HG03432 (cell line): ENCODE measurements around the gene DICER1.

Experiments used
- ATAC-seq: cut with Tn5 transposase; IDR thresholded peaks from one replicate; pipeline ENCODE4 v1.9.1; 2021; ENCODE audit warnings: mild to moderate bottlenecking, moderate library complexity; ENCODE audit not compliant: unreplicated experiment

DICER1 gene

DNA sequence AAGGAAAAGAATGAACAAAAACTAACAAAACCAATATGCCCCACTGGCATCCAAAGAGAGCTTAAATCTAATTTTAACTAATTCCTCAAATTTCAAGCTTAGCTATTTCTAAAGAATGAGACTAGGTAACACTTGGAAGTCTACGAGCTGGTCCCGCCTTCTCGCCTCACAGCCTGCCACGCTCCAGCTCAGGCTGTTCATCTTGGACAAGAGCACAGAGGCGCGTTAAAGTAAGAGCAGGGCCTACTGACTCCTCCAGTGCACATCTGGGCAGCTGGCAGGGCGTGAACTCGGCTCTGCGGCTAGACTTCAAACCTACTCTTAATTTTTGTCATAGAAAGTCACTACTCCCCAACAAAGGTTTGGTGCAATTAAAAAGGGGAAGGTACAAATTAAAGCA is 64.6 kb downstream of the DICER1 start:
- no peak for ATAC-seq

- no peak for ATAC-seq
Measured at GRCh38 chr14:95091581-95091980, 65.7 kb downstream of the DICER1 start.

DNA sequence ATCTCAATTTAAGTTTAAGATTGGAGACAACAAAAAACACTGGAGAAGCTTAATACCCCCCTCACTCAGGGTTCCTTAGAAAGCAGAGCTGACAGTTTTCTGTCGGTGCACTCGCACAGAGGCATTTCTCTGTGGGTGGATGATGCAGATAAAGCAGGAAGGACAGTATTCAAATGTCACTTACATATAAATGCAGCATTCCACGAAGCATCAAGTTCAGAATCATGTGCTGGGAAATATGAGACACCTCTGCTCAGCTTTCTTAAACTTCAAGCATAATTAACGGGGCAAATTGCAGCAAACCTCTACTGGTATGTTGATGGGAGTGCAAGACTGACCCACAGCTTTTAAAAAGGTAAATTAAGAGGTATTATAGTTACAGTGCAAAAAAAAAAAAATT is 68.7 kb downstream of the DICER1 start:
- no peak for ATAC-seq

GRCh38 chr14:95087619-95088018 is 69.7 kb downstream of the DICER1 start:
- no peak for ATAC-seq

DNA sequence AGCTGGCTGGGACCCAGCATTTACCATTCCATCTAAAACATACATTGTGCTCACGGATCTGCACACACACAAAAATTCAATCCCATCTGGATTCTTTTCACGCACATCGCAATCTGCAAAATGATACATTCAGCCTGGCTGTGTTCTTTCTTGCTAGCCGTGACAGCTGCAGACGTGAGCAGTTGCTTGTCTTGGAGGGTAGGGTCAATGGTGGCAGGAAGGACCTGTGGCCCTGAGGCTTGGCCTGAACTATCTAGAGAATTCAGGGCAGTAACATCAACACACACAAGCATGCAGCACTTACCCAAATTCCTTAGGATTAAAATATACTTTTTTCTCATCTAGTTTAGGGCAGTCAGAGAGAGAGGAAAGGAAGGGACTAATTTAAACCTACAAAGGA is 72.0 kb downstream of the DICER1 start:
- ATAC-seq, result no peak

- ATAC-seq, result no peak
Measured at GRCh38 chr14:95078867-95079266, 78.5 kb downstream of the DICER1 start.

DNA sequence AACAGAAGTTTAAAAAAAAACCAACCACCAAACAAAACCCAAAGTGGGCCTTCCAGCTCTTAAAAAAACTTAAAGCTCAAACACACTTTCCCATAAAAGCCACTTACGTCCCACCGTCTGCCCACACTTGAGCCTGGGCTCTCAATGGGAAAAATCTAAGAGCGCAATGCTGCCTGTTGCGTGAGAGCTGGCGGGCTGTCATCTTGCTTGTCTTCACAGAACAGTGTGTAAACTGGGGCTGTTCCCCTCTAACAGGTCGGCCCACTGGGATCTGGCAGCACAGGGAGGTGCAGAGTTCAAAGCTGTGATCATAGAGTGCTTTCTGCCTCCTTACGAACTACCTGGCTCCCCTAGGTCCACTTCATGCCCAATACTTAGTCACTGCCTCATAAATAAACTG is 80.0 kb downstream of the DICER1 start:
- no peak for ATAC-seq

DNA sequence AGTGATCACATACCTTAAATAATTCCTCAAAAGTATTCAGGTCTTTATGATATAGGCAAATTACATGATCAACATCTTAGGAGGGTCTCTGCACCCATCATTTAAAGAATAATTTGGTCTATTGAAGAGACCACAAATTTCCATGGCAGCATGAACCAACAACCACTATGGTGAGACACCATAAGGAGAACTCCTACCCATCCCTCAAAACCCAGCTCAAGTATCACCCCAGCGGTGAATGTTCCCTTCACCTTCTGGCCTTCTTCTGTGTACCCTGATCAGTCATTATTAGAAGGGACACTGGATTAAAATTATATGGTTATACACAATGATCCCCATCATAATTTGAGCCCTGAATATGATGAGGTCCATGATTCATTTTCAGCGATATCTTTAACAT is 81.5 kb downstream of the DICER1 start:
- no peak for ATAC-seq

DNA sequence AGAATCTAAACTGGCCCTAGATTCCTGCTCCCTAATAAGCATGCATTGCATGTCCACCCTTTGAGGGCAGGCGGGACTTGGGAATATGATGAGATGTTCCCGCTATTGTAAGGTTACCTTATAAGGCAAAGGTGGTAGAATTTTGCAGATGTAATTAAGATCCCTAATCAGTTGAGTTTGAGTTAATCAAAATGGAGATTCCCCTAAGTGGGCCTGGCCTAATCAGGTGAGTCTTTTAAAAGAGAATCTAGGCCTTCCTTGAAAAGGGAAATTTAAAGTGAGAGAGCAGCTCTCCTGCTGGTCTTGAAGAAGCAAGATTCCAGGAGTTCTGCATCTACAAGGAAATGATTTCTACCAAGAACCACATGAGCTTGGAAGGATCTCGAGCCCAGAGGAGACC is 83.4 kb downstream of the DICER1 start:
- ATAC-seq, result no peak

DNA sequence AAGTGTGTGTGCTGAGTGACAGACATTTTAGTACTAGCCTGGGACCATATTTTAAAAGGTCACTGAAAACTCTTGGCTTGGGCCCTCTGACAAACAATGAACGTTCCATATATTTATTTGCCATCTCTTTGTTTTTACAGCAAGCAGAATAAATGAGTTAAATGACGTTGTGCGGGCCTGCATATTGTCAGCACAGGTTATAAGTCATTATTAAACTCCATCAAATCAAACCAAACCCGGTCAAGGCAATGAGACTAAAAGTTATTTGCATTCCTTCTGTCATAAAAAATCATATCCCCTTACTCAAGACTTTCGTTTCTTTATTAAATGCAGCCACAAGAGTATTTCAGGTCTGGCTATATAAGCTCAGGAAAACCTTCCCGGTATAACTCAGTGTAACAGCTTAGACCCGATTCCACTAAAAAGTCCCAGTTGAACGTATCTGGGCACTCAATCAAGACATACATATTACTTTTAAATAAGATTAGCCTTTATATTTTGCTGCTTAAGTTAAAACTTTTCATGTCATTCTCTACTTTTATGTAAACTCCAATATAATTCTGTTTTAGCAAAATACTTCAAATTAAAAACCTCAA is 84.9 kb downstream of the DICER1 start:
- ATAC-seq, result no peak

DNA sequence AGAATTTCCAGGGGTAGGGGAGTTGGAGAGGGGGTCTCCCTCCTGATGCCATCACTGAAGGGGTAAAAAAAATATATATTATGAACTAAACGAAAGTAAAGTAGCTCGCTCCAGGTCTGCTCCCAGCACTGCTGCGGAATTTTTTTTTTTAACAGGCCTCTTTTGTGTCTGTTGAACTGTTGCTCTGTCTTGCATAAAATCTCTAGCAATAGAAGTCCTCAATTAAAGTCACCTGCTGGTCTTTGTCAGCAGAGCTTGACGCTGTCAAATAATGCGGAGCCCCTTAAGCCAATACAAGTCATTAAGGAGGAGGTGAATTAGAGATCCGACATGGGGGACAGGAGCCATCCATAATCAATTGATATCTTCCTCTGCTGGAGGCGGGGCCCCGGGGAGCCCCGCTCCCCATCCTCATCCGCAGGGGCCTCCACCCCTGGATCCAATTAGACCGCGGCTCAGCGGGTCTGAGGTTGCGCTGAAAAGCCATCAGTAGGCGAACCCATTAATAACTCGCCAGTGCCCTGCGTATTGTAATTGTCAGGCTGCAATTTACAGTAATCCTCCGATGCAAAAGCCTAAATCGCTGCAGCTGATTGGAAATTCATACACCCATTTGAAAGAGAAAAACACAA is 85.6 kb downstream of the DICER1 start:
- ATAC-seq, result no peak

DNA sequence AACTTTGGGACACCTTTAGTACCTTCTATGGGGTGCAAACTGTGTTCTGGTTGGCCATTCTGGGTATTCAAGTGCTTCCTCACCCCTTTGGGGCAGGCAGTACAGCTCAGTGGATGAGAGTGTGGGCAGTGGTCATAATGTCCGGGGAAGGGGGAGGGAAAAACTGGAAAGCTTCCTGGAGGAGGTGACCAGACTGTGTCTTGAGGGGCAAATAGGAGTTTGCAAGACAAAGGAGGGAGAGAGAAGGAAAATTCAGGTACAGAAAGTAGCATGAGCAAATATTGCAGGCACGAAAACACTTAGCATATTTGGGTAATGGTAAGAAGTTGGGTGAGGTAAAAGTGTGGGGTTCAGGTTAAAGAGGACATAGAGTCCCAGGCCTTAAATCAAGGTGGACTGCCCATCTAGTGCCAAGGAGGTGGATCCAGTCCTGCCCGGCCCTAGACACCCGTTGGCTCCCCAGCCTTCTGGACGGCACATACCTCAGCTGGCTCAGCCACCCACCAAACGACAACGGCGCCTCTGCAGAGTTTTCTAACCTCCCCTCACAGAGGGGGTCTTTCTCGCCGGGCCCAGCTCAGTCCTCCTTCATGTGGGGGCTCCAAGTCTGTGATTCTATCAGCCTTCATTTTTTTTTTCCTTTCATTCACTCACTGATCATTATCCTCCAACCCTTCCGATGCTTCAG is 86.4 kb downstream of the DICER1 start:
- ATAC-seq, result no peak

DNA sequence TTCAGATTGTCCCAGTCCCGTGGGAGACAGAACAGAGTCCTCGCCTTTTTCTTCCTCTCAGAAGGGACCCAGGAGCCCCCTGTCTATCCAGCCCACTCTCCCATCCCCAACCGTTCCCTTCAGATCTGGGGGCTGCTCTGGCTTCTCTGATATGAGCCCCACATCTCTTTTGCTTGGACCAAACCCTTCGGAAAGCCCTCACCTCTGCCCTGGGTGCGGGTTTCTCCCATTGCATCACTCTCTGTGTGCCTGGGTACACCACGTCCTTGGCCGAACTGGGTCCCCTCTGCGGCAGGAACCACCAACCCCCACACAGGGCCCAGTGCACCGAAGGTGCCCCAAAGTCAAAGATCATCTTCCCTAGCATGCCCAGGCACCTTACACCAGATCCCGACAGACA is 87.8 kb downstream of the DICER1 start:
- ATAC-seq, result no peak

GRCh38 chr14:95069018-95069417 is 88.3 kb downstream of the DICER1 start:
- no peak for ATAC-seq

- no peak for ATAC-seq
Measured at GRCh38 chr14:95068521-95068920, 88.8 kb downstream of the DICER1 start.

DNA sequence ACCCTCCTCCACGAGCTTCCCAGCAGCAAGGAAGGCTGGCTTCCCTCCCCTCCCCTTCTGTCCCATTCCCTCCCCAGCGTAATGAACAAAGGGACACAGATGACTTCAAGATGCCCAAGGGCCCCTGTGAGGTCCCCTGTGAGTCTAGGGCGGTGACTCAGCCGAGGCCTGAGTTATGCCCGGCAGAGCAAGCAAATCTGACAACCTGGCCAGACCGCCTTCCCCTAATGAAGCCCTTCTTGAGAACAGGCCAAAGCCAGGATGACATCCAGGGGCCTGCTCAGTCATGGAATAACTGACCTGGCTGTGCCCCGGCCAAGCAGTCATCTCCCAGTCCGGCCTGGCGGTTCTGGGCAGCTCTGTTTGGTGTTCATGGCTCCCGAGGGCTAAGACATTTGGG is 89.2 kb downstream of the DICER1 start:
- ATAC-seq, result no peak

DNA sequence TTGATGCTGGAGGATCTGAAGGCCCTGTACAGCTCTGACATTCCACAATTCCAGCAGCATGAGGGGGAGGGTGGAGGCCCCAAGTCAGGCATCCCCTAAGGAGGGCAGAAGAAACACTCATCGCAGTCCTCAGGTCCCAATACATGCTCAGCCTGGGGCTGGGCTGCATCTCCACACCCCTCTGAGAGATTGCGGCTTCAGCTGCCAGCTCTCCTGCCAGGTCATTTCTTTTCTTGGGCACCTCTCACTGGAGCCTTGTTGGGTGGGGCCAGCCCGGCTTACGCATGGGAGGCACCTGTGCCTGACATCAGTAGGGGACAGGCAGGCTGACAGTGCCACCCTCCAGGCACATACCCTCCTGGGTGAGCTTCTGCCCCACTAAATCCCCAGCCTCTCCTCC is 89.8 kb downstream of the DICER1 start:
- no peak for ATAC-seq

DNA sequence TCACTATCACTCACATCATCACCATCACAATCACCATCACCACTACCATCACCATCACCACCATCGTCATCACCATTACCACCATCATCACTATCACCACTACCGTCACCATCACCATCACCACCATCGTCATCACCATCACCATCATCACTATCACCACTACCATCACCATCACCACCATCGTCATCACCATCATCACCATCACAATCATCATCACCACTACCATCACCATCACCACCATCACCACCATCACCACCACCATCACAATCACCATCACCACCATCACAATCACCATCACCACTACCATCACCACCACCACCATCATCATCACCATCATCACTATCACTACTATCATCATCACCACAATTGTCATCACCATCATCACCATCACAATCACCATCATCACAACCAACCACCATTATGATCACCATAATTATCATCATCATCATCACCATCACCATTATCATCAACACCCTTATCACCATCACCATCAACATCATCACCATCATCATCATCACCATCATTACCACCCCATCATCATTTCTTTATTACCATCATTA is 90.8 kb downstream of the DICER1 start:
- ATAC-seq, result no peak

DNA sequence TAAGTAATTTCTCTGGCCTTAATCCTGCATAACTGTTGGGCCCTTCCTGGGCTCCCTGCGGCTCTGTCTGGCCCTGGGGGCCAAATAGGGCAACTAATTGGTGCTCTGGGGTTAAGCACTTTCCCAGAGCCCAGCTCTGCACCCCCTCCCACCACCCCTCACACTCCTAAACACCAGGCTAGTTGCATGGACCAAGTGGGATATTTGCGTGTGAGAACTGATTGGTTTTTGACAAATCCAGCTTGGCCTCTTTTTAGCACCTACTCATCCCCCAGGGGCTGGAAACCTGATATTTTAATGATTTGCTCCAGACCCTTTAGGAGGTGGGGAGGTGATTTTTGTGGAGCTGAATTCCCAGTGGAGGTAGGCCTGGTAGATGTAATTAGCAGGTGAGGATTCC is 91.9 kb downstream of the DICER1 start:
- ATAC-seq, result no peak

DNA sequence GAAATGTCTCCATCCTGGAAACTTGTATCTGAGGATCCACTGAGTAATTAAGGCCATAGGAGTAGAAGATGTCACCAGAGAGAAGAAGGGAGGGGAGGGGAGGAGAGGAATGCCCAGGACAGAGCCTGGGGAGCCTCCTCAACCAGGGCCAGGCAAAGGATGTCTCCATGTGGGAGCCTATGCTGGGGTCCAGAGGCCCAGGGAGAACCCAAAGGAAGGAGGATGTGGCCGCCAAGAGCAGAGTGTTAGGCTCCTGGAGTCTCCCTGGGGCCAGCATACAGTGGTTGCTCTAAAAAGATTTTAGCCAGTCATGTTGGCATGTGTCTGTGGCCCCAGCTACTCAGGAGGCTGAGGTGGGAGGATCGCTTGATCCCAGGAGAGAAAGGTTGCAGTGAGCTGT is 92.6 kb downstream of the DICER1 start:
- ATAC-seq, result no peak

- no peak for ATAC-seq
Measured at GRCh38 chr14:95064256-95064655, 93.1 kb downstream of the DICER1 start.

DNA sequence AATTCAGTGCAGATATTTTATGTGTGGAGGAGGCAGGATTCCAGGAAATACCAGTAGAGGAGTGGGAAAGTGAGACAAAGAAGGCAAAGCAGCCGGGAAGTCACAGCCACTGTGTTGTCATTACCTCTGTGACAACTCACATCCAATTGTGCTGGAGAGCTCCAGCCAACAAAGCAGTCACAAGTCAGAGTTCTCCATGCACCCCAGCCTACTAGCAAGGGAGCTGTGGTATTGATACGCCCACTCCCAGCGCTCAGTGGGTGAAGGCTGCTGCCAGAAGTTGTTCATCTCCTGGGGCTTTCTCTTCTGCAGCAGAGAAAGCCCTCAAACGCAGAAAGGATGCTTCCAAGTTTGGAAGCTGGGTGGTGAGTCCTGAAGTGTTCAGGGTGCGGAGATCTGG is 93.9 kb downstream of the DICER1 start:
- ATAC-seq, result no peak
